AG09319 (cell line): ENCODE results near the gene SLC51B.
A peak's percentile ranks its signal among the peaks of the same experiment; 100 is the strongest.

Experiments
- DNase-seq: peaks from one replicate; pipeline ENCODE4 v3.0.0-alpha.2; 2010; ENCODE audit warnings: low read depth; ENCODE audit errors: extremely low read depth
- TF ChIP-seq, protein P1 (sequence below): IDR thresholded peaks from 2 replicates; pipeline ENCODE4 v1.5.1; 2011; ENCODE audit warnings: low read depth, mild to moderate bottlenecking, inconsistent platforms, low read length, moderate library complexity

The SLC51B gene

DNA sequence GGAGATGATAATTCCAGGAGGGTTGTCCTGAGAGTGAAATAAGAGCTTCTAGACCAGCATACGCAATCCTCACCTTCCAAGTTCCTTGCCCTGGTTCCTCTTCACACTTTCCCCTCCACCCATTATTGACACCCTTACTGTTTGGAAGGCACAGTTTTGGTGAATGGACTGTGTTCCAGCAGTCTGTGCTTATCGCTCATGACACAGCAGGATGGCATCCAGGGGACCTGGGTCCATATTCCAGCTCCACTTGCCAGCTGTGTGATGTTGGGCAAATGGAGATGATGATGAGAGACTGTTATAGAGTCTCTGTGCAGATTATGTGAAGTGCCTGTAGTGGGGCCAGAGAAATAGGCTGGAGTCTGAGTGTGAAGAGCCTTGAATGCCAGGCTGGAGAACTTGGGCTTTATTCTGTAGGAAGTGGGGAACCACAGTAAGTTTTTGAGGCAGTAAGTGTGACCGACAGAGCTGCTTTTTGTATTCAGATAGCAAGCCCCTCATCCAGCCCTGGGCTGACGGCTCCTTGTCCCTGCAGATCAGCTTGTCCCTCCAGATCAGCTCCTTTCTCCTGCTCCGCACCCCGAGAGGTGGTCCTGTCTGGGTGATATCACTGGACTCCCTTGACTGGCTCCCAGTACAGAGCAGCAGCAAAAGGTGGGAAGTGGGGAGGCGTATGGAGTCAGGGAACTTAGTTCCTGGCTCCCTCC lies 39.5 kb downstream of the SLC51B start:
- TF ChIP-seq, protein P1, sequence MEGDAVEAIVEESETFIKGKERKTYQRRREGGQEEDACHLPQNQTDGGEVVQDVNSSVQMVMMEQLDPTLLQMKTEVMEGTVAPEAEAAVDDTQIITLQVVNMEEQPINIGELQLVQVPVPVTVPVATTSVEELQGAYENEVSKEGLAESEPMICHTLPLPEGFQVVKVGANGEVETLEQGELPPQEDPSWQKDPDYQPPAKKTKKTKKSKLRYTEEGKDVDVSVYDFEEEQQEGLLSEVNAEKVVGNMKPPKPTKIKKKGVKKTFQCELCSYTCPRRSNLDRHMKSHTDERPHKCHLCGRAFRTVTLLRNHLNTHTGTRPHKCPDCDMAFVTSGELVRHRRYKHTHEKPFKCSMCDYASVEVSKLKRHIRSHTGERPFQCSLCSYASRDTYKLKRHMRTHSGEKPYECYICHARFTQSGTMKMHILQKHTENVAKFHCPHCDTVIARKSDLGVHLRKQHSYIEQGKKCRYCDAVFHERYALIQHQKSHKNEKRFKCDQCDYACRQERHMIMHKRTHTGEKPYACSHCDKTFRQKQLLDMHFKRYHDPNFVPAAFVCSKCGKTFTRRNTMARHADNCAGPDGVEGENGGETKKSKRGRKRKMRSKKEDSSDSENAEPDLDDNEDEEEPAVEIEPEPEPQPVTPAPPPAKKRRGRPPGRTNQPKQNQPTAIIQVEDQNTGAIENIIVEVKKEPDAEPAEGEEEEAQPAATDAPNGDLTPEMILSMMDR = no peak
- DNase-seq = no peak

DNA sequence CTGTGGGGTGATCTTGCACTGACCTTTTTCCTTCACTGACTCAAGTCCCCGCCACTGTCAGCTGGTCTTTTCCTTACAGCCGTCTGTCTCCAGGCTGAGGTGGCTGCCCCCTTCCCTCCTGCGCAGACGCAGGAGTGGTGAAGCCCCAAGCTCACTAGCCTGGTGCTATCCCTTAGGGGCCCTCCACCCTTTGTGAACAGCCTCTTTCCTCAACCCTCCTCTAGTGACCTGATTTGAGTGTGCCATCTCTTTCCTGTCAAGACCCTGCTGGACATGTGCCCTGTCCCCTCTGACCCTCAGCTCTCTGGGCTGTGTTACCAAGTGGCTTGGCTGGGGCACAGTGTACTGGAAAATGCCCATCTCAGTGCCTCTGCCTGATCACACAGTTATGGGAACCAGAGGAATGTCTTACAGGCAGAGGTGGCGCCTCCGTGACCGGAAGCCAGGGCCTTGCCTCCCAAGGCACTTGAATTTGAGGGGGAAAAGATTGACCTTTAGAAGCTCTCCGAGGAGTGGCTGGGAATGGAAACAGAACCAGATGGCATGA lies 40.1 kb downstream of the SLC51B start:
- DNase-seq = no peak
- TF ChIP-seq, protein P1 = no peak

DNA sequence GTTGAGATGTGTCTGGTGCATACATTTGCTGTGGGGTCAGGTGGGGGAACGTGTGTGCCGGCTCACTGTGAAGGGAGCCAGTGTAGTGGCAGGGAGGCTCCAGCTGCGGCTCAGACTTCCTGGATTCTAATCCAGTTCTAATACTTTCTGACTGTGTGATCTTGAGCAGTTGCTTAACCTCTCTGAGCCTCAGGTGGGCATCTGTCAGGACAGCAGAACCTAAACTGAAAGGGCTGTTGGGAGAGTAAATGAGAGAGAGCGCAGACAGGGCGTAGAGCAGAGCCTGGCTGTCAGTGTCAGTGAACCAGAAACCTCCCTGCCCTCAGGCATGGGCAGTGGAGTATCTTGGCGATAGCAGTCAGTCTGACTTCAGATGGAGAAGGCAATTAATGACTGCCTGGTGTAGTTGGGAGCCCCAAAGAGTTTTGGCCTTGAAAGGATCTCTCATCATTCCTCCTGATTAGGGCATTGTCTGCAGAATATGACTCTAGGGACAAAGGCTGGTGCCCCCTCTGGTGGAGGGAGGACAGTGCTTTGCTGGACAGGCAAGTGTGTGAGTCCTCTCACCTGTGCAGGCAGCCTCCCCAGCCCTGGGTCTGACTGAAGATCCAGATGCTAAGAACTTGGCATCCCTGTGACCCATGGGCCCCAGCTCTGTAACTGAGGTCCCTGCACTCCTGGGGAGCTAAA lies 40.9 kb downstream of the SLC51B start:
- no peak for DNase-seq

DNA sequence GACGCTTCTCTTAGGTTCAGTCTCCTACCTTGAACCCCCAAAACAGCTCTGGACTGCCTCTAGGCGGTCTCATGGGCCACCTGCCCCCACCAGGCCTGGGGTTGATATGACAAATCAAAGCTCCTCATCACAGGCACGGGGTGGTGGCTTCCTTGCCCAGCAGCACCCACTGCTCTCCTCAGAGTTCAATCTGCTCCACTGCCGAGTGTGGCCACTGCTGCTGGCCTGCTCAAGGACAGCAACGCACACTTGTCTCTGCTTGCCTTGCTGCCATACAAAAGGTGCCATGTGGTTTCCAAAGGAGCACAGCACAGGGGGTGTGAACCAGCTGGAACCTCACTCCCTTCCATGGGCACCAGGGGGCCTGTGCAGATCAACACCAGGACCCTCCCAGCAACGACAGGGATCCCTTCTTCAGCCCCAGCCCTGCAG lies 41.5 kb downstream of the SLC51B start:
- no peak for DNase-seq
- TF ChIP-seq, protein P1 = no peak; the same call in none of the 2 replicates

More for the DNA sequence above, 40.9 kb downstream of the SLC51B start:
- TF ChIP-seq, protein P1 = peak; percentile 49

DNA sequence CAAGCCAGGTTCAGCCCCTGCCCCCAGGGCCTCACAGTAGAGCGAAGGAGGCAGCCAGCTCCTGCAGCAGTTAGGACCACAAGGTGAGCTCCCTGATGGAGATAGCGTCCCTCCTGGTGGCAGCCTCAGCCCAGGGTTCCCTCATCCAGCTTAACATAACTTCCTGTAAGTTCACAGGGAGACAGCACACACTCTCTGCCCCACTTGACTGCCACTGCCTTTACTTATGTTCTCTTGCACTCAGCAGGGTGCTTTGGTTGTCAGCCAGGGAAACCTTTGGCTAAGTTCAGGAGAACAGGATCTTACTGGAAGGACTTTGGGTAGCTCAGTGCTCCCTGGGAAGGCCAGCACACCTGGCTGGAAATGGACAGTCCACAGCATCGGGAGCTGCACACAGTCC lies 42.2 kb downstream of the SLC51B start:
- no peak for DNase-seq
- TF ChIP-seq, protein P1 = no peak

DNA sequence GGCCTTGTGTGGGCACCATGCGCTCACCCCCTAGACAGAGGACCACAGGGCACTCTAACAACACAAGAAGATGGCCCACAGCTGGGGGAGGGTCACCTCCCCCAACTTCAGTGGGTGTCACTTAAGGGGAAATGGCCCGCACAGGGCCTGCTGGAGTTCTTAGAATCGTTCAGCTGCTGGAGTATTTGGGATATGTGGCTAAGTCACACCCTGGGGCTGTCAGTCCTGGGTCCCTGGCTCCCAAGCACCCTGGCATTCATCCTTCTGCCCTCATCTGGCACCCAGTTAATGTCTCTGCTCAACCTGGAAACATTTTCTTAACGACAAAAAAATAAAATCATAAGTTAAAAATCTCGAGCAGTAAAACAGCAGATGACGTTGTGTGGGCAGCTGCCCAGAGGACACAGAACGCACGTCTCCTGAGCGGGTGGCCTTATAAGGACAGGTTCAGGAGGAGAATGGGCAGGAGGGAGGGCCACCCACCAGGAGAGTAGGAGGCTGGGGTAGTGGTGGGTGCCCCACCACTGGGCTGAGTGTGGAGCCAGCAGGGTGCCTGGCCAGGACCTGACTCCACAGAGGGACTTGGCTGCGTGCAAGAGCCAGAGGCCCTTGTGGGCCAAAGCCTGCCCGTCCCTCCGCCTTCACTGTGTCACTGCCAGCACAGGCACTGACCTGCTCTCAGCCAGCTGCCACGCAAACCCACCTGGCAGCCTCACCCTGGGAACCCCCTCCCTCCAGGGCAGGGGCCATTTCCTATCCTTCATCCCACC lies 42.9 kb downstream of the SLC51B start:
- no peak for DNase-seq
- TF ChIP-seq, protein P1 = no peak
